Measurements from ENCODE around the gene LUC7L. TPM values are rescaled to one million over a fixed set of nuclear protein-coding genes. Genes with fewer than 3 reads are reported as not detected.

The LUC7L gene
- total RNA-seq, 2 donors from 2014 or later = 37.1 to 55.4 TPM

GRCh38 chr16:273547-274421 is 44.5 kb upstream of the LUC7L start:
- Histone ChIP-seq H3K36me3 (no peaks in the 10 kb centered on the region), H3K4me1 (peaks cover 3% of the 10 kb centered on the region), H3K4me3 (no peak overlapping the region), H3K27me3 (peaks cover 7% of the 10 kb centered on the region), H3K9me3 (no peaks in the 10 kb centered on the region), H3K27ac (no peak overlapping the region), H3K9ac (ENCODE audit: low read depth in 2 of 2, low read length in 2 of 2) (no peak overlapping the region)
- intact Hi-C loops (cut with DNase I) = no loop called here
- no peak for TF ChIP-seq CTCF (IDR thresholded peaks at IDR 0.05)
- DNase-seq = peak; percentile 80

GRCh38 chr16:272633-273546 is 43.6 kb upstream of the LUC7L start:
- no peak overlapping the region for H3K27ac ChIP-seq
- intact Hi-C loops (cut with DNase I) = no loop called here
- H3K9me3 ChIP-seq = no peaks in the 10 kb centered on the region
- H3K9ac ChIP-seq (ENCODE audit: low read depth in 2 of 2, low read length in 2 of 2) = no peak overlapping the region
- H3K4me1 ChIP-seq = peaks cover 3% of the 10 kb centered on the region
- TF ChIP-seq CTCF (IDR thresholded peaks at IDR 0.05) = no peak
- H3K27me3 ChIP-seq = peaks cover 7% of the 10 kb centered on the region
- no peak overlapping the region for H3K4me3 ChIP-seq
- H3K36me3 ChIP-seq = no peaks in the 10 kb centered on the region
- DNase-seq = no peak

GRCh38 chr16:270381-271255 is 41.4 kb upstream of the LUC7L start:
- Histone ChIP-seq H3K4me1 (peaks cover 3% of the 10 kb centered on the region), H3K9ac (ENCODE audit: low read depth in 2 of 2, low read length in 2 of 2) (no peak overlapping the region), H3K36me3 (no peaks in the 10 kb centered on the region), H3K9me3 (no peaks in the 10 kb centered on the region), H3K27me3 (peaks cover 7% of the 10 kb centered on the region), H3K27ac (no peak overlapping the region), H3K4me3 (no peak overlapping the region)
- no peak for TF ChIP-seq CTCF (IDR thresholded peaks at IDR 0.05)
- DNase-seq = no peak
- intact Hi-C loops (cut with DNase I) = no loop called here

- Histone ChIP-seq H3K36me3 (no peaks in the 10 kb centered on the region), H3K9ac (ENCODE audit: low read depth in 2 of 2, low read length in 2 of 2) (peak overlapping the region in 1 of 2 donors; percentile 35), H3K27me3 (no peaks in the 10 kb centered on the region), H3K9me3 (no peaks in the 10 kb centered on the region), H3K4me3 (peak overlapping the region; percentile 9), H3K27ac (no peak overlapping the region), H3K4me1 (peaks cover 3% of the 10 kb centered on the region)
- no peak for TF ChIP-seq CTCF (IDR thresholded peaks at IDR 0.05)
- intact Hi-C loops (cut with DNase I) = no loop called here
- no peak for DNase-seq
Observed at GRCh38 chr16:269061-269796, 40.0 kb upstream of the LUC7L start.

Data from colonic mucosa (tissue), 4 donors.